OCI-LY3 (cell line): ENCODE results near the gene SHROOM4.

Source experiments
- H2AFZ ChIP-seq: fragments of 200-600, 300-600 bp; shearing (Covaris generic); 2 replicates; pipeline ENCODE4 v1.6.0; 2014; ENCODE audit warnings: antibody characterized with exemption, low read depth, low read length
- H3K27ac ChIP-seq: fragments of 200-600, 300-600 bp; sonication (generic); 2 replicates; pipeline ENCODE4 v1.5.1; 2014; ENCODE audit warnings: mild to moderate bottlenecking, low read length, moderate library complexity, mixed read lengths
- H3K27me3 ChIP-seq: fragments of 200-600, 300-600 bp; sonication (generic); 2 replicates; pipeline ENCODE4 v1.6.1; 2014; ENCODE audit warnings: low read depth, low read length, mixed read lengths
- H3K36me3 ChIP-seq: fragments of 200-600, 300-600 bp; sonication (generic); replicated peaks from 2 replicates; pipeline ENCODE3; 2014; ENCODE audit warnings: low read depth, low read length, mixed read lengths
- H3K4me1 ChIP-seq: fragments of 300-600, 200-600 bp; sonication (generic); 2 replicates; pipeline ENCODE4 v1.6.1; 2014; ENCODE audit warnings: low read length, mixed read lengths
- H3K4me2 ChIP-seq: fragments of 200-600, 300-600 bp; sonication (generic); 2 replicates; pipeline ENCODE4 v1.6.1; 2014; ENCODE audit warnings: low read length, mixed read lengths
- H3K4me3 ChIP-seq: fragments of 300-600, 200-600 bp; sonication (generic); 2 replicates; pipeline ENCODE4 v1.5.1; 2014; ENCODE audit warnings: antibody characterized with exemption, mild to moderate bottlenecking, low read length, moderate library complexity
- H3K79me2 ChIP-seq: fragments of 300-600, 200-600 bp; shearing (Covaris generic); 2 replicates; pipeline ENCODE4 v1.6.1; 2014; ENCODE audit warnings: mild to moderate bottlenecking, low read length, mixed read lengths
- H3K9ac ChIP-seq: fragments of 300-600, 200-600 bp; shearing (Covaris generic); 2 replicates; pipeline ENCODE4 v1.6.0; 2014; ENCODE audit warnings: mild to moderate bottlenecking, low read length, moderate library complexity
- H3K9me3 ChIP-seq: fragments of 200-600, 300-600 bp; shearing (Covaris generic); 2 replicates; pipeline ENCODE4 v1.6.1; 2014; ENCODE audit warnings: low read length, mixed read lengths; ENCODE audit not compliant: insufficient read depth
- H4K20me1 ChIP-seq: fragments of 200-600, 300-600 bp; sonication (generic); 2 replicates; pipeline ENCODE4 v1.6.1; 2016; ENCODE audit warnings: low read length, mixed read lengths; ENCODE audit not compliant: insufficient read depth
- CTCF ChIP-seq: fragments of 200-600, 300-600 bp; sonication (generic); IDR thresholded peaks from 2 replicates; pipeline ENCODE4 v1.5.1; 2014; ENCODE audit warnings: antibody characterized with exemption, low read length, low read depth
- EZH2phosphoT487 ChIP-seq: fragments of 200-600 bp; shearing (Covaris generic); IDR thresholded peaks from 2 replicates; pipeline ENCODE4 v1.6.1; 2018; ENCODE audit warnings: antibody characterized with exemption, mixed run types, low read depth

The SHROOM4 gene

GRCh38 chrX:50712777-50713176 lies 101.2 kb downstream of the SHROOM4 start:
- no peak overlapping the region for H3K4me3 ChIP-seq
- no peaks in the 10 kb centered on the region for H3K79me2 ChIP-seq
- no peaks in the 10 kb centered on the region for H3K27me3 ChIP-seq
- no peak overlapping the region for H3K9ac ChIP-seq
- no peak overlapping the region for H3K4me2 ChIP-seq
- H3K4me1 ChIP-seq = no peaks in the 10 kb centered on the region
- no peak overlapping the region for H3K27ac ChIP-seq
- H4K20me1 ChIP-seq = no peaks in the 10 kb centered on the region
- TF ChIP-seq CTCF (no peak), EZH2phosphoT487 (no peak)
- no peaks in the 10 kb centered on the region for H3K9me3 ChIP-seq
- H3K36me3 ChIP-seq = no peaks in the 10 kb centered on the region
- no peak overlapping the region for H2AFZ ChIP-seq

- Histone ChIP-seq H4K20me1 (no peaks in the 10 kb centered on the region), H3K4me3 (no peak overlapping the region), H3K79me2 (no peaks in the 10 kb centered on the region), H3K4me1 (no peaks in the 10 kb centered on the region), H3K9ac (no peak overlapping the region), H3K36me3 (no peaks in the 10 kb centered on the region), H3K4me2 (no peak overlapping the region), H3K27ac (no peak overlapping the region), H2AFZ (no peak overlapping the region), H3K9me3 (no peaks in the 10 kb centered on the region), H3K27me3 (no peaks in the 10 kb centered on the region)
- TF ChIP-seq EZH2phosphoT487 = no peak
- no peak for TF ChIP-seq CTCF
Measured at GRCh38 chrX:50711907-50712306, 102.1 kb downstream of the SHROOM4 start.

GRCh38 chrX:50707955-50708699 lies 105.9 kb downstream of the SHROOM4 start:
- H2AFZ ChIP-seq = no peak overlapping the region
- H3K27ac ChIP-seq = no peak overlapping the region
- H3K4me1 ChIP-seq = no peaks in the 10 kb centered on the region
- no peaks in the 10 kb centered on the region for H3K27me3 ChIP-seq
- no peak overlapping the region for H3K4me2 ChIP-seq
- TF ChIP-seq CTCF = no peak
- H3K79me2 ChIP-seq = no peaks in the 10 kb centered on the region
- no peak overlapping the region for H3K9ac ChIP-seq
- H3K36me3 ChIP-seq = no peaks in the 10 kb centered on the region
- H3K9me3 ChIP-seq = no peaks in the 10 kb centered on the region
- no peaks in the 10 kb centered on the region for H4K20me1 ChIP-seq
- no peak overlapping the region for H3K4me3 ChIP-seq

GRCh38 chrX:50707405-50707804 lies 106.6 kb downstream of the SHROOM4 start:
- Histone ChIP-seq H3K27me3 (no peaks in the 10 kb centered on the region), H2AFZ (no peak overlapping the region), H3K27ac (no peak overlapping the region), H3K4me3 (no peak overlapping the region), H3K4me2 (no peak overlapping the region), H3K4me1 (no peaks in the 10 kb centered on the region), H3K79me2 (no peaks in the 10 kb centered on the region), H3K36me3 (no peaks in the 10 kb centered on the region), H3K9ac (no peak overlapping the region), H3K9me3 (no peaks in the 10 kb centered on the region), H4K20me1 (no peaks in the 10 kb centered on the region)
- TF ChIP-seq CTCF (no peak), EZH2phosphoT487 (no peak)
